ENCODE data around the gene ALDH1A1.

The ALDH1A1 gene

DNA sequence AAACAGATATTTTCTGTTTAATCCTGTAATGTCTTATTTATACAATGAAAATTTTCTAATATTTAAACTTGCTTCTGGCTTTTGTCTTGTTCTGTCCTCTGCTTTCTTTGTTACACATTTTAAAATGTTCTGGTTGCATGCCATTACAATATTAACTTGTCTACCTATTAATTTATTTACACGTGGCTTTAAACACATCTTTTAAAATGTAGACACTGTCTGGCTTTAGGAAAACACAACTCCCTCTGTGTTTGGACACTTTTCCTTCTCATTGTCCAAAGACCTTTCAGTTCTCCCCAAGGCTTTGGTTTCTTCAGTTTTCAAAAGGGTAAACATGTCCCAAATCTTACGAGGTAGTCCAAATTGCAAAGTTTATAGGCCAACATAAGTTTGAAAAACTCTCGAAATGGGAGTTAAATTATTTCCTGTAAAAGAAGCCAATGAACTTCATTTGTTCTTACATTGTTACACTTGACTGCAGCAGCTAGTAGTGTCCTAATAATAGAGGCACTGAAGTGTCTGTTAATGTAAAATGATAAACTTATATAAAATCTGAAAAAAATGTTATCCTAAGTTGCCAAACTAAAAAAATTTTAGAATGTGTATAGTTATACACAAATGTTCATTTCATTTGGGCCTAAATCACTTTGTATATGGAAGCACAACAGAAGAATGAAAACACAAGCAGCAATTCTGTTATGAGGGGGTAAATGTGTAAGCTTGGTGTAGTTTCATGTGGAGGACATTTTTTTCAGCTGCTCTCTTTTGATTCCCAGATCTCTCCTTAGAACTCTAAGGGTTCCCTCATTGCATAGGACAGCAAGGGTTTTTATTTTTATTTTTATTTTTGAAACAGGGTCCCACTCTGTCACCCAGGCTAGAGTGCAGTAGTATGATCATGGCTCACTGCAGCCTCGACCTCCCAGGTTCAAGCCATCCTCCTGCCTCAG is 53.8 kb downstream of the ALDH1A1 start:
- no peak overlapping the region for H3K27ac ChIP-seq
- DNase-seq (ENCODE audit: low read depth, low spot score): no peak

DNA sequence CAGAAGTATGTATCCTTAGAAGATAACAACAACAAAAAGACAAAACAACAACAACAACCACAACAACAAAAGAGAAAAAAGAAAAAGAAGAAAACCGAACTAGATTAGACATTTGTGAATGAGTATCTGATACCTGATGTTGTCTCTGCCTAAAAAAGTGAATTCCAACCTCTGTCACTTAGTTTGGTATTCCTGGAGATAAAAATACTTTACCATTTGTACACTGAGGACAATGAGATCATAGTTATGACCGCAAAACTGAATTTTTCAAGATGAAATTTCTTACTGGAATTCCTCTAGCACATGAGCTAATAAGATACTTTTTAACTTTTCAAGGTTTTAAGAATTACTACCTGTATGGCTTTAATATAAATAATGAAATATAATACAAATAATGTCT is 54.5 kb downstream of the ALDH1A1 start:
- no peak overlapping the region for H3K27ac ChIP-seq

DNA sequence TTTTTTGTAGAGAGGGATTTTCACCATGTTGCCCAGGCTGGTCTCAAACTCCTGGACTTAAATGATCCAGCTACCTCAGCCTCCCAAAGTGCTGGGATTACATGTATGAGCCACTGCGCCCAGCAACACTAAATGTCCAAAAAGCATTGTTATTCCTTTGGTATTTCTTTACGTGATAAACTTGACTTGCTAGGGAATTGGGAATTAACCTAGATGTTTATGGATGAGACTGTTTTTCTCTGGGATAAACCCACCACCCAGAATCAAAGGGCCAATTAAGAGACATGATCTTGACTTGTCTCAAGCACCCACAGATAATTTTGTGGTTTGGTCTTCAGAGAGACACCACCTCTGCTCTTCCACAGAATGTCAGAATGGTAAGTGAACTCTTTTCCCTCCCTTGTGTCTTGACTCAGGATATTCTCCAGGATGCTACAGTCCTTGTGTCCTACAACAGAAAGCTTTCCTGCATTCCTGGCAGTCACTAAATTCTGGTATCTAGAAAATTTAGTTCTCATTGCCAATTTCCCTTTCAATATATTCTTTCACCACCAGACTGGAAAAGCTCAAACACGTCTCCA is 55.7 kb downstream of the ALDH1A1 start:
- DNase-seq (ENCODE audit: low read depth, low spot score): no peak
- no peak overlapping the region for H3K27ac ChIP-seq

More for the DNA sequence above, 54.5 kb downstream of the ALDH1A1 start:
- DNase-seq (ENCODE audit: low read depth, low spot score): no peak

DNA sequence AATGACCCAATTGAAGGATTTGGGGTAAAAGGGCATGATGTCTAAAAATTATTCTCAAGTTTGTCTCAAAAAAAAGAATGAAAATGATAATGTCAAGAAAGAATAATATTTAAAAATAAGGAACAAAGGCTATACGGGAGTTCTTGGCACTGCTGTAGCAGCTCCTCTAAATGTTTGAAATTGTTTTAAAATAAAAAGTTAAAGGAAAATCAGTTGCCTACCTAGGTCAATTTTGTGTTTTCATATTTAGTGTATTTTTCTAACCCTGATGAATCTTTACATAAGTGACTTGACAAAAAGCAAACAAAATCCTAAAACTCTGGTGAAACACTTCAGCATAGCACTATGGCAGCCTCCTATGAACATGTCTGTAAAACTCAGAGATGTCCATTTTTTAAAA is 56.4 kb downstream of the ALDH1A1 start:
- H3K27ac ChIP-seq: no peak overlapping the region
- DNase-seq (ENCODE audit: low read depth, low spot score): no peak

DNA sequence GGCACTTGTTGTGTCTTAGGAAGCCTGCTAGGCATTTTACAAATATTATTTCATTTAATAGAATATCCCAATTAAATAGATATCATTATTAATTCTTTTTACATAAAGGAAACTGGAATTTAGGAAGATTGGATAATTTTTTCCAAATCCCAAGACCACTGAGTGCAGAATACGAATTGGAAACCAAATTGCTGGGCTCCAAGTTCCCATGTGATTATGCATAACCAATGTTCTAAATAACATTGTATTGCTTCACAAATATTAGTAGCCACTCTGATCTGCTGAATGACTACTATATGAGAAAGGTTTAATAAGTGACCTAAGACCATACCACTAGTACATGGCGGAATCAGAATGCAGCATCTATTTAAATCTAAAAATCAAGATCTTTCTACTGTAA is 57.7 kb downstream of the ALDH1A1 start:
- no peak for DNase-seq (ENCODE audit: low read depth, low spot score)
- no peak overlapping the region for H3K27ac ChIP-seq

DNA sequence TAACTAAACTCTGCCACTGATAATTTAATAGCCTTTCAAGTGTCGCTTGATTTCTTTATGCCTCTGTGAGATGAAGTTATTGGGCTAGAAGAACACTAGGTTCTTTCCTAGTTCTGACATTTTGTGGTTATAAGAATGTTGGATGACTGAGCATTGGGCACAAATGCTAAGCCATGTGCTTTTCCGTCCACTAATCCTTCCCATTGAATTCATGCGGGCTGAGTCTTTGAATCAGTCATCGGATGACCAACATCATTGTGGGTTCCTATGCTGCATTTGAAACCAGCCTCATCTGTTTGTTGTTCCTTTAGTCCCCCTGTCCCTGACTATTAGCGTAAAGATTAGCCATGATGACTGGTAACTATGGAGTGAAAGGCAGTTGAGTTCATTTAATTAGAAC is 58.5 kb downstream of the ALDH1A1 start:
- DNase-seq (ENCODE audit: low read depth, low spot score): no peak
- H3K27ac ChIP-seq: no peak overlapping the region

DNA sequence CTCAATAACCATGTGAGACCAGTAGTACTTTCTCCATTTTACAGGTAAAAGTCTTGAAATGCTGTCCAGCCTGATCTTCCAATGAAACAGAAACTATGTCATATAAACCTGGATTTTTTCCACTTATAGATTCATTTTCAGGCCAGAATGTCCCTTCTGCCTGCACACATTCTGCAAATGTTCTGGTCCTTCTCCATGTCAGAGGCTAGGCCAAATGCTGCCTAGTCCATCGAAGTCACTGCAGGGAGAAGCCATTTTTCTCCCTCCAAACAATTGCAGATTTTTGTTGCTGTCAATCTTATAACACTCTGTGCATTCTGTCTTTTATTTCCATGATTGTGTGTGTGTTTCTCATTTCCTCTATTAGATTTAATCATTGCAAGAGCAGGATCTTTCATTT is 59.4 kb downstream of the ALDH1A1 start:
- no peak for DNase-seq (ENCODE audit: low read depth, low spot score)
- no peak overlapping the region for H3K27ac ChIP-seq

DNA sequence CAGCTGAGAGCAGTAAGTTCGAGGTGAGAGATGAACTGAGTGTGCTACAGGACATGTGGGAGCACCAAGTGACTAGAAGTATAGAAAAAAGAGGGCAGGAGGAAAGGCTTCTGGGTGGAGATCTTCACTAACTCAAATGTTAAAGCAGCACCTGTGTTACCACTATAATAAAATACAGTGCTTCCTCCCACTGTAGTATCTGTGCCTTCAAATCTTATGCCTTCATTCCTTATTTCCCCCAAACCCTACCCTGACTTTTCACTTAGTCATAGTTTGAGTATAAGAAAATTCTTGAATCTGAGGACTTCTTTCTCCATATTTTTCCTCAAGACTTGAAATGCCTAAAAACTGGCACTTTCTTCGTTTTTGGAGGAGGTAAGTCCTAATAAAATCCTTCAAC is 61.8 kb downstream of the ALDH1A1 start:
- no peak overlapping the region for H3K27ac ChIP-seq
- DNase-seq (ENCODE audit: low read depth, low spot score): no peak

DNA sequence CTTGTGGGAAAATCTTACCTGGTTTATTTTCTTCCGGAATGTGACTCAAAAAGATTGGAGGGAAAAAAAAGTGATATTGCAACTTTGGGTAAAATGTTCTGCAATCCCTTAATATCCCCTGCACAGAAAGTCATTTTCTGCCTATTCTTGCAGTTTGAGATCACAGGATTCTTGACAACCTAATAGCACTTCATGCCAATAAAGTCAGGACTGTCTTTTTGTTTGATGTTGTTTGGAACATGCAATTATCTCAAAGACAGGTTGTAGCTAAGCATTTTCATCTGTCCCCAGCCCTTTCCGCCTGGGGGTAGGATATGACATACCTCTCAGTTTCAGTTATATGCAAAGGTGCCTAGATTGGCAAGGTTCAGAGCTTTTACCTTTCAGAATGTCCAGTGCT is 63.9 kb downstream of the ALDH1A1 start:
- no peak overlapping the region for H3K27ac ChIP-seq
- DNase-seq (ENCODE audit: low read depth, low spot score): no peak

DNA sequence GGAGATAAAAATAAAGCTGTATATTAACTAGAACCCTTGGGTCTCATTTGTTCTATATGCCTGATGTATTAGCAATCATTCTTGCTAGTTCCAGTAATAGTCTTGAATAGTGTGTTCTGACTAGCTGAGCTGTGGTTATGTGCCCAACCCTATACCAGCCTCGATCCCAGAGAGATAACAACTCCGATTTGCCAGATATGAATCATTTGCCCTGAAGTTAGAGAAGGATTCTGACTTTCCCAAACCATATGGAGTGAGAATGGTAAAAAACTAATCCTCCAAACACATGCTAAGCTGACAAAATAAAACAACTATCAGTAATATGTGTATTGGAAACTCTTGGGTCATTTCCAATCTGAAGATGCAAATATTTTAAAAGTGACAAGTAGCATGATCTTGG is 64.8 kb downstream of the ALDH1A1 start:
- DNase-seq (ENCODE audit: low read depth, low spot score): peak; percentile 33
- H3K27ac ChIP-seq: no peak overlapping the region

DNA sequence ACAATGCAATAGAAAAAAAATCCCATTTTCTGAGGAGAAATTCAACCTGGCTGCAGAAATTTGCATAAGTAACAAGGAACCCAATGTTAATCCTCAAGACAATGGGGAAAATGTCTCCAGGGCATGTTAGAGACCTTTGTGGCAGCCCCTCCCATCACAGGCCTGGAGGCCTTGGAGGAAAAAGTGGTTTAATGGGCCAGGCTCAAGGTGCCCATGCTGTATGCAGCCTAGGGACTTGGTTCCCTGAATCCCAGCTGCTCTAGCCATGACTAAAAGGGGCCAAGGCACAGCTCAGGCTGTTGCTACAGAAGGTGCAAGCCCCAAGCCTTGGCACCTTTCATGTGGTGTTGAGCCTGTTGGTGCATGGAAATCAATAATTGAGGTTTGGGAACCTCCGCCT is 66.5 kb downstream of the ALDH1A1 start:
- no peak overlapping the region for H3K27ac ChIP-seq
- no peak for DNase-seq (ENCODE audit: low read depth, low spot score)

DNA sequence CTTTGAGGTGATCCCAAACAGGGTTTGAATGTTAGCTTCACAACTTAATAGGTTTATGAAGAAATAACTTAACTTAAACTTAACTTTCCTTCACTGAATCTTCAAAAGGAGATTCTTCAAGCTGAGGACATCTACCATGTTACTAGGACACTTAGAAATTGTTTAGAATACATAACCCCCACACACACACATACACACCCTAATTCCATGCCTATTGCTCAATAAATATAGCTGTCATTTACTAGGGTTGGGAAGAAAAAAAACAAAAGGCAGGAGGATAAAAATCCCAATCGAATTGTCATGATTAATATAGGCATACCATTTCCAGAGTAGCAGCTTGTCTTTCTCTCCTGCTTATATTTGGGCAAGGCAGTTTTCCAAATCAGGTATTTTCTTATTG is 68.3 kb downstream of the ALDH1A1 start:
- no peak overlapping the region for H3K27ac ChIP-seq
- no peak for DNase-seq (ENCODE audit: low read depth, low spot score)

DNA sequence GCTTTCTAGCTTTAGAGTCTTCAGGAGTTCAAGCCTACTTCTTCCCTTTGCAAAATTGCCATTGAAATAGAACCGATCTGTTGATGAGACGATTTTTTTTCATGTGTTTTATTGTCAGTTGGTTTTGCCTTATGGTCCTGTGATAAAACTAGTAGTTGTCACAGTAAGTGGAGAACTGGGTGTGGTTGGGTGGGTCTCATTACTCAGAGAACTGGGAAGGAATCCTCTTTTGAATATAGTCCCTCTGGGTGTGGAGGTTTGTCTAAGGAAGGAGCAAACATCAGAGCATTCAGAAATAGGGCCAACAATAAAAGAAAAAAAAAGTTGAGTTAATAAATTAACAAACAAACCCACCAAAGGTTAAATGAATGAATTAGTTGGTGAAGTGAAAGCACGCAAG is 69.0 kb downstream of the ALDH1A1 start:
- H3K27ac ChIP-seq: no peak overlapping the region
- no peak for DNase-seq (ENCODE audit: low read depth, low spot score)

DNA sequence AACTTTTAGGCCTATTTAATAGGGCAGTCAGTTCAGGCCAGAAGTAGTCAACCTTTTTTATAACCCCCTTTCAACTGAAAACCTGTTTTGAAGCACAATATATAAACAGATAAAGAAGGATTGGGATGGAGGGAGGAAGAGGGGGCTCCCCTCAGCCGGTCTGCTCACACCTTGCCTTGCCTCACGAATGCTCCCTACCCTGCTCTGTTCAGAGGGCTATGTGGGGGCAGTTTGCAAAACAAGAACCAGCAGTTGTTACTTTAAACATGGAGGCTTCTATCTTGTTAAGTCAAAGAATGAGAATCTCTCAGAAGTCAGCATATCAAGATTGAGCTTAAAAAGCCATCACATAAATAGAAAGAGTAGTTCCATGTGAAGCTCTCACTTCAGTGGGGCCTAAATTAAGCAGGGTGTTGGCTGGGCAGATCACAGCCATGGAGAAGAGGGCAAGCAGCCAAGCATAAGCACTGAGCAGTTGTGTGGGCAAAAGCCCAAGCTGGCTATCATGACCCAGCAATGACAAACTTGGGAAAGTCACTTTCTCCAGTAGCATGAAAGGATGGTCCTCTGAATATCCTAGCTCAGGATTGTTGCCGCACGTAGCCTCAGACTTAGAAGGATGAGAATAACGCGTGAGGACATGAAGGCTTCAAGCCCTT is 70.6 kb downstream of the ALDH1A1 start:
- DNase-seq (ENCODE audit: low read depth, low spot score): no peak
- H3K27ac ChIP-seq: no peak overlapping the region

DNA sequence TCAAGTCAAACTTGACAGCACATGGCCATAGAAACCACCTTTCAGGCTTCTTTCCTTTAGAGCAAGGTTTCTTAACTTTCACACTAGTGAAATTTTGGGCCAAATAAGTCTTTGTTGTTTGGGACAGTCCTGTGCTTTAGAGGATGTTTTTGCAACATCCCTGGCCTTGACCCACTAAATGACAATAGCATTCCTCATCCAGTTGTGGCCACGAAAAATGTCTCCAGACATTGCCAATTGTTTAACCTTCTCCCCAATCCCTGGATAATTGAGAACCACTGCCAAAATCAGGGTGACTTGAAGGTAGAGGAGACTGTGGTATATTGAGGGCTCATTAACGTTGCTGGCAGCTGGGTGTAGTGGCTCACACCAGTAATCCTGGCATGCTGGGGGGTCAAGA is 72.0 kb downstream of the ALDH1A1 start:
- no peak for DNase-seq (ENCODE audit: low read depth, low spot score)
- H3K27ac ChIP-seq: no peak overlapping the region

DNA sequence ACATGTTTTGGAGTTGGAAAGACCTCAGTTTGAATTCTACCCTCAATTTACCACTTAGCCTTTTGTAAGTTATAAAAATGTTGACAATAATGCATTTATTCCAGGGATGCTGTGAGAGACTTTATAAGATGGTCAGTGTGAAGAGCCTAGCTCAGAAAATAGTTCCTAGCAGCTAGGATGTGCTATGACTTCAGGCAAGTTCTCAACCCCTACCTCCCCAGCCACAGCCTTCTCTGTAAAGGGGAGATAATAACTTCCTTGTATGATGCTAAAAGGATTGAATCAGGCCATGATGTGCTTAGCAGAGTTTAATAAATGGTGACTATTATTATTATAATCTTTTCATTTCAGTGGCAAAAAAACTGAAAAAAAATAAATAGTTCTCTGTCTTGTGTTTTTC is 77.6 kb downstream of the ALDH1A1 start:
- H3K27ac ChIP-seq: no peak overlapping the region
- no peak for DNase-seq (ENCODE audit: low read depth, low spot score)

DNA sequence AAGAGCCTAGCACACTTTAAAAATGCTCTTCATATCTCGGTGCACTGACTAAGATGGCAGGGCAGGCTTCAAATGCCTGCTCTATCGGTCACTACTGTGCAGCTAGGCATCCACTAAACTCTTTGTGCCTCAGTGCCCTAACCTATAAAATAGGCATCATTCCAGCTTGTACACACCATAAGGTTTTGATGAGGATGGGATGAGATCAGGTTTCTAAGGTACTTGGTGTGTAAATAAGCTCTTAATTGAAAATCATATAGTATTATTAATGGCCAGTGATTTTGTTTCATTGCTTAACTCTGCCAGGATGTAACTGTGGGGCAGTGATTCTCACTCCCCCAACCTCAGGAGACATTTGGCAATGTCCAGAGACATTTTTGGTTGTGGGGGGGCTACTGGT is 78.5 kb downstream of the ALDH1A1 start:
- H3K27ac ChIP-seq: no peak overlapping the region
- DNase-seq (ENCODE audit: low read depth, low spot score): no peak

DNA sequence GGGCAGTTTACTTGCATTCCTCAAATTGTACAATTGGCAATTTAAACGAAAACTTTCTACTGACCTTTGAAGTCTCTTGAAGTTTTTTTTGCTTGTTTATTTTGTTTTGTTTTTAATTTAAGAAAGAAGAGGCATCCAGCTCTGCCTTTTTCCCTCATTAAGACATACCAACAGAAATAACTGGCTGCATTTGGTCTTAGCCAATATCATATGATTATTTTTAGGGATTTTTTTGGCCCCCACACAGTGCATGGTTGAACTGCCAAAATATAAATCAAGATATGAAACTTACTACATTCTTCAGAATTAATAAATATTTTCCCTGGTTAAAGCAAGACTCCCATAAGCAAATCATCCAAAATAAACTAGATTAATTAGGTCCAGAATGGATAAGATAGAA is 79.4 kb downstream of the ALDH1A1 start:
- DNase-seq (ENCODE audit: low read depth, low spot score): no peak
- H3K27ac ChIP-seq: no peak overlapping the region

DNA sequence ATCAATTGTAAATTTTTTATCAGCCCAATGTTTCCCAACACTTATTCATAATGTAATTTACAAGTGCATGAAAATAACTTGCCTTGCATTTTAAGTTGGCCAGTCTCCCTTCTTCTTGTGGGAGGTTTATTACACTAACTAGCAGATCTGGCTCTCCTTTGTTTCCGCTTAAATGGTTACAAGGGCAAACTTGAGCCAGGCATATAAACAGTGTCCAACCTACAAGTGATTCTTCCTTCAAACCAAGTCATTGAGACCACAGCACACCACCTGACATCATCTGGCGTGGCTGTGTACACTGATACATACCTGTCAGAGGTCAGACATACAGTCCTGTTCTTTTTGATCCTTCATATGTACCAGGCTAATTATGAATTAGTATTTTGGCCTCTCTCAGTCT is 80.1 kb downstream of the ALDH1A1 start:
- DNase-seq (ENCODE audit: low read depth, low spot score): no peak
- H3K27ac ChIP-seq: no peak overlapping the region

DNA sequence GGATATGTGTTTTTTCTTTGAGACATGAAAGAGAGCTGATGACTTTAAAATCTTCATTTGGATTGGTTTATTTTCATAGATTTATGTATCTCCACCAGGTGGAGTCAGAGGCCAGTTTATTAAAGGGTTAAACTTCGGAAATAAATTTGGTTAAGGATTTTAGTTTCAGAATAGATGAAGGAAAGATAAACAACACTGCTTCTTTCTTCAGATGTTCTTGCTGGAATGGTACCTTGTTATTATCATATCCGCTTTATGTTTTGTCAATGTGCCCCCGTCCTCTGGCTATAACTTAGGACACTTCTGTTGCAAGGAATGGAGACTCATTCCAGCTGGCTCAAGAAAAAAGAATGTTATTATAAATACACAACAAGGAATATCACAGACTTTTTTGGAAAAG is 81.2 kb downstream of the ALDH1A1 start:
- H3K27ac ChIP-seq: no peak overlapping the region
- DNase-seq (ENCODE audit: low read depth, low spot score): no peak

DNA sequence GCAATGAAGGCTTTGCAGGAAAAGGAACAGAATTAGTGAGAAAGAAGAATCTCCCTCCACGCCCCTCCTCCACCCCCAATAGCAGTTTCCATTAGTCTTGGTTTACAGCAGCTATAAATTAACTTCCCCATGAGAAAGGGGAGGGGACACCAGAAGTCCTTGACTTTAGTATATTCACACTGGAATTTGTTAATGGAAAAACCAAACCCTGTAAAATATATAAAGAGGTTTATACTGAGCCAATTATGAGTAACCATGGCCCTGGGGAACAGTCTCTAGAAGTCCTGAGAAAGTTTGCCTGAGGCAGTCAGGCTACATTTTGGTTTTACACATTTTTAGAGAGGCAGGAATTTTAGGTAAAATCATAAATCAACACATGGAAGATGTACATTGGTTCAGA is 88.5 kb downstream of the ALDH1A1 start:
- DNase-seq (ENCODE audit: low read depth, low spot score): no peak
- H3K27ac ChIP-seq: no peak overlapping the region

Data from epithelial cell of prostate (primary cell).